Liver (tissue), 9 donors: ENCODE results near the gene PLEKHA5. TPM values are rescaled to one million over a fixed set of nuclear protein-coding genes. Genes with fewer than 3 reads are reported as not detected.

Experiments
- DNase-seq: peaks from one replicate; pipeline ENCODE4 v3.0.0-alpha.2; 2017; ENCODE audit warnings: low spot score
- H3K27ac ChIP-seq, 2 donors: one replicate each; pipeline ENCODE4 v1.7.0; 2013; ENCODE audit warnings: inconsistent platforms in 2 of 2, low read length in 2 of 2, control low read depth in 1 of 2, low read depth in 1 of 2, mild to moderate bottlenecking in 1 of 2
- H3K27me3 ChIP-seq, 4 donors: one replicate each; pipeline versions ENCODE4 v1.6.1 to v1.7.0; 2013; ENCODE audit warnings: low read length in 3 of 4, inconsistent platforms in 1 of 4, mild to moderate bottlenecking in 1 of 4, moderate library complexity in 1 of 4; ENCODE audit not compliant: control insufficient read depth in 4 of 4, insufficient read depth in 4 of 4
- H3K36me3 ChIP-seq, 4 donors: one replicate each; pipeline versions ENCODE4 v1.6.1 to v1.7.0; 2013; ENCODE audit warnings: low read length in 3 of 4, mild to moderate bottlenecking in 3 of 4, low read depth in 1 of 4, moderate library complexity in 1 of 4; ENCODE audit not compliant: control insufficient read depth in 4 of 4, insufficient read depth in 3 of 4
- H3K4me1 ChIP-seq, 4 donors: one replicate each; pipeline versions ENCODE4 v1.6.1 to v1.7.0; 2013; ENCODE audit warnings: low read length in 3 of 4, mild to moderate bottlenecking in 3 of 4, moderate library complexity in 1 of 4; ENCODE audit not compliant: control insufficient read depth in 4 of 4, insufficient read depth in 4 of 4
- H3K4me3 ChIP-seq, 3 donors: one replicate each; pipeline versions ENCODE4 v1.6.1 to v1.7.0; 2013; ENCODE audit warnings: low read length in 3 of 3, control low read depth in 1 of 3, low read depth in 1 of 3, mild to moderate bottlenecking in 1 of 3
- H3K9ac ChIP-seq, 2 donors: one replicate each; pipeline ENCODE4 v1.7.0; 2013; ENCODE audit warnings: low read length in 2 of 2, mild to moderate bottlenecking in 2 of 2, moderate library complexity in 2 of 2, control low read depth in 1 of 2, low read depth in 1 of 2
- H3K9me3 ChIP-seq, 4 donors: one replicate each; pipeline versions ENCODE4 v1.6.1 to v1.7.0; 2013; ENCODE audit warnings: low read length in 3 of 4; ENCODE audit not compliant: control insufficient read depth in 4 of 4
- ATF3 ChIP-seq: IDR thresholded peaks from 2 replicates; pipeline ENCODE4 v1.6.1; 2016; ENCODE audit warnings: antibody characterized with exemption
- FOXA1 ChIP-seq: IDR thresholded peaks from 2 replicates; pipeline ENCODE4 v1.6.1; 2016; ENCODE audit warnings: antibody characterized with exemption
- FOXA2 ChIP-seq: IDR thresholded peaks from 2 replicates; pipeline ENCODE4 v1.6.1; 2016; ENCODE audit warnings: antibody characterized with exemption
- GABPA ChIP-seq, 2 donors: IDR thresholded peaks in 1 of 2; conservative IDR thresholded peaks in 1 of 2; 2 replicates each; pipeline ENCODE4 v1.6.1; 2016; ENCODE audit warnings: antibody characterized with exemption in 2 of 2, mild to moderate bottlenecking in 1 of 2, moderate library complexity in 1 of 2
- HNF4A ChIP-seq, 2 donors: conservative IDR thresholded peaks; 2 replicates each; pipeline ENCODE4 v1.6.1; 2016; ENCODE audit warnings: antibody characterized with exemption in 2 of 2, mild to moderate bottlenecking in 2 of 2
- HNF4G ChIP-seq: IDR thresholded peaks from 2 replicates; pipeline ENCODE4 v1.6.1; 2016; ENCODE audit warnings: antibody characterized with exemption
- JUND ChIP-seq, 2 donors: IDR thresholded peaks; 2 replicates each; pipeline ENCODE4 v1.6.1; 2016; ENCODE audit warnings: antibody characterized with exemption in 2 of 2
- NR2F2 ChIP-seq: IDR thresholded peaks from 2 replicates; pipeline ENCODE4 v1.6.1; 2016; ENCODE audit warnings: antibody characterized with exemption
- SP1 ChIP-seq: IDR thresholded peaks from 2 replicates; pipeline ENCODE4 v1.6.1; 2018; ENCODE audit warnings: antibody characterized with exemption, mild to moderate bottlenecking
- YY1 ChIP-seq: IDR thresholded peaks from 2 replicates; pipeline ENCODE4 v1.6.1; 2016; ENCODE audit warnings: antibody characterized with exemption, mild to moderate bottlenecking
- WGBS: extraction: QIAGEN DNeasy Blood & Tissue Kit; methylation state at CpG from one replicate; pipeline ENCODE4 v1.1.7; 2013; 5-methylcytosine and 5-hydroxymethylcytosine counted together
- polyA plus RNA-seq, 2 donors: library from polyadenylated mRNA; stranded (reverse) in 1 of 2; unstranded in 1 of 2; fragments of 200-250 nt in 1 of 2; fragments of >200 nt in 1 of 2; fragmentation: Nextera tagmentation in 1 of 2; extraction: Ambion mirVana in 1 of 2; gene quantifications; one replicate each; pipeline versions ENCODE4 v1.2.1 to v1.2.3, GENCODE V29; 2013 to 2015
- total RNA-seq, 2 donors: library from RNA; depleted of rRNA; stranded (reverse); fragments of >200 nt; gene quantifications; one replicate each; pipeline ENCODE4 v1.2.3, GENCODE V29; 2014
- TF ChIP-seq, protein P1 (sequence below): IDR thresholded peaks from 2 replicates; pipeline ENCODE4 v1.6.1; 2016; ENCODE audit warnings: antibody characterized with exemption
- TF ChIP-seq, protein P2 (sequence below): fragments of 150-350 bp; IDR thresholded peaks from 2 replicates; pipeline ENCODE4 v1.5.1; 2017; ENCODE audit warnings: improper control_type of control experiment, low read depth, low read length; ENCODE audit not compliant: missing input control
- donor health status: healthy.
- donor health status: healthy.
- donor health status: healthy.
- donor health status: healthy.
- donor health status: healthy.

The PLEKHA5 gene
- total and polyA plus RNA-seq, 4 donors = 4.6 to 25.5 (median 16.8) TPM

GRCh38 chr12:19239616-19240234 is 110.2 kb downstream of the PLEKHA5 start:
- Histone ChIP-seq H3K4me3 (no peak overlapping the region), H3K9me3 (no peaks in the 10 kb centered on the region), H3K27me3 (no peaks in the 10 kb centered on the region), H3K27ac (no peak overlapping the region), H3K9ac (no peak overlapping the region), H3K36me3 (no peaks in the 10 kb centered on the region), H3K4me1 (peaks cover 0 to 12% (median 0%) of the 10 kb centered on the region in 4 donors)
- no peak for DNase-seq
- WGBS = 65% methylated on average over 6 of the region's 6 CpGs
- no peak for TF ChIP-seq JUND (IDR thresholded peaks at IDR 0.05)
- TF ChIP-seq, protein P1, sequence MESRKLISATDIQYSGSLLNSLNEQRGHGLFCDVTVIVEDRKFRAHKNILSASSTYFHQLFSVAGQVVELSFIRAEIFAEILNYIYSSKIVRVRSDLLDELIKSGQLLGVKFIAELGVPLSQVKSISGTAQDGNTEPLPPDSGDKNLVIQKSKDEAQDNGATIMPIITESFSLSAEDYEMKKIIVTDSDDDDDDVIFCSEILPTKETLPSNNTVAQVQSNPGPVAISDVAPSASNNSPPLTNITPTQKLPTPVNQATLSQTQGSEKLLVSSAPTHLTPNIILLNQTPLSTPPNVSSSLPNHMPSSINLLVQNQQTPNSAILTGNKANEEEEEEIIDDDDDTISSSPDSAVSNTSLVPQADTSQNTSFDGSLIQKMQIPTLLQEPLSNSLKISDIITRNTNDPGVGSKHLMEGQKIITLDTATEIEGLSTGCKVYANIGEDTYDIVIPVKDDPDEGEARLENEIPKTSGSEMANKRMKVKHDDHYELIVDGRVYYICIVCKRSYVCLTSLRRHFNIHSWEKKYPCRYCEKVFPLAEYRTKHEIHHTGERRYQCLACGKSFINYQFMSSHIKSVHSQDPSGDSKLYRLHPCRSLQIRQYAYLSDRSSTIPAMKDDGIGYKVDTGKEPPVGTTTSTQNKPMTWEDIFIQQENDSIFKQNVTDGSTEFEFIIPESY = no peak
- no peak for TF ChIP-seq YY1
- no peak for TF ChIP-seq HNF4A (conservative IDR thresholded peaks at IDR 0.05)
- no peak for TF ChIP-seq ATF3
- TF ChIP-seq HNF4G = no peak
- TF ChIP-seq FOXA2 = no peak

- Histone ChIP-seq H3K27ac (no peak overlapping the region), H3K27me3 (no peaks in the 10 kb centered on the region), H3K9me3 (no peaks in the 10 kb centered on the region), H3K36me3 (no peaks in the 10 kb centered on the region), H3K4me1 (peaks cover 0 to 2% (median 0%) of the 10 kb centered on the region in 4 donors), H3K4me3 (no peak overlapping the region), H3K9ac (no peak overlapping the region)
- DNase-seq = no peak
- TF ChIP-seq SP1 = no peak
- no peak for TF ChIP-seq GABPA (IDR thresholded peaks at IDR 0.05 in 1 of 2, conservative IDR thresholded peaks at IDR 0.05 in 1 of 2)
Measured at GRCh38 chr12:19242581-19242980, 113.0 kb downstream of the PLEKHA5 start.

- TF ChIP-seq FOXA2 (no peak), ATF3 (no peak), NR2F2 (no peak), JUND (IDR thresholded peaks at IDR 0.05) (no peak), FOXA1 (no peak), HNF4A (conservative IDR thresholded peaks at IDR 0.05) (no peak)
- TF ChIP-seq, protein P2, sequence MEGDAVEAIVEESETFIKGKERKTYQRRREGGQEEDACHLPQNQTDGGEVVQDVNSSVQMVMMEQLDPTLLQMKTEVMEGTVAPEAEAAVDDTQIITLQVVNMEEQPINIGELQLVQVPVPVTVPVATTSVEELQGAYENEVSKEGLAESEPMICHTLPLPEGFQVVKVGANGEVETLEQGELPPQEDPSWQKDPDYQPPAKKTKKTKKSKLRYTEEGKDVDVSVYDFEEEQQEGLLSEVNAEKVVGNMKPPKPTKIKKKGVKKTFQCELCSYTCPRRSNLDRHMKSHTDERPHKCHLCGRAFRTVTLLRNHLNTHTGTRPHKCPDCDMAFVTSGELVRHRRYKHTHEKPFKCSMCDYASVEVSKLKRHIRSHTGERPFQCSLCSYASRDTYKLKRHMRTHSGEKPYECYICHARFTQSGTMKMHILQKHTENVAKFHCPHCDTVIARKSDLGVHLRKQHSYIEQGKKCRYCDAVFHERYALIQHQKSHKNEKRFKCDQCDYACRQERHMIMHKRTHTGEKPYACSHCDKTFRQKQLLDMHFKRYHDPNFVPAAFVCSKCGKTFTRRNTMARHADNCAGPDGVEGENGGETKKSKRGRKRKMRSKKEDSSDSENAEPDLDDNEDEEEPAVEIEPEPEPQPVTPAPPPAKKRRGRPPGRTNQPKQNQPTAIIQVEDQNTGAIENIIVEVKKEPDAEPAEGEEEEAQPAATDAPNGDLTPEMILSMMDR = no peak
- H3K9me3 ChIP-seq = no peaks in the 10 kb centered on the region
- H3K9ac ChIP-seq = no peak overlapping the region
- H3K4me3 ChIP-seq = no peak overlapping the region
- H3K27ac ChIP-seq = no peak overlapping the region
- no peak for DNase-seq
- no peaks in the 10 kb centered on the region for H3K36me3 ChIP-seq
- H3K27me3 ChIP-seq = no peaks in the 10 kb centered on the region
- H3K4me1 ChIP-seq = peaks cover 0 to 2% (median 0%) of the 10 kb centered on the region in 4 donors
- WGBS = 85% methylated on average over 2 of the region's 2 CpGs
Measured at GRCh38 chr12:19243551-19243950, 114.0 kb downstream of the PLEKHA5 start.
